Panc1 (cell line): ENCODE results near the gene MEGF11. TPM values are rescaled to one million over a fixed set of nuclear protein-coding genes. Genes with fewer than 3 reads are reported as not detected.

ENCODE experiments used
- ATAC-seq: fragments of 200-7000 bp; cut with Tn5 transposase; 2 replicates; pipeline ENCODE4 v1.9.1; 2020; ENCODE audit warnings: mild to moderate bottlenecking, moderate library complexity
- BruUV-seq: library from RNA; stranded (reverse); fragments of 400-500 nt; replicated peaks from 2 replicates; lab custom pipeline; 2021; lab: Mats Ljungman, UMichigan
- CTCF ChIA-PET: fragments of 300-600 bp; sonication (Branson Sonifier 250); formaldehyde crosslinking; loops from one replicate; lab custom pipeline; 2022; ENCODE audit warnings: antibody characterized with exemption; lab: Charles Lee
- POLR2A ChIA-PET: fragments of 300-600 bp; sonication (Branson Sonifier 250); formaldehyde crosslinking; loops from one replicate; lab custom pipeline; 2022; ENCODE audit warnings: antibody characterized with exemption; lab: Charles Lee
- DNase-seq: peaks from one replicate; pipeline ENCODE4 v3.0.0-alpha.2; 2010; ENCODE audit warnings: low read depth, low spot score
- H3K27ac ChIP-seq: 2 replicates; pipeline ENCODE4 v1.5.1; 2011; ENCODE audit warnings: mild to moderate bottlenecking, low read length, inconsistent platforms
- H3K27me3 ChIP-seq: fragments of 200-500 bp; sonication (Bioruptor generic); 2 replicates; pipeline ENCODE4 v1.6.0; 2014; ENCODE audit warnings: low read length, inconsistent platforms; ENCODE audit not compliant: control insufficient read depth, insufficient read depth
- H3K36me3 ChIP-seq: fragments of 200-500 bp; sonication (Bioruptor generic); 2 replicates; pipeline ENCODE4 v1.5.1; 2014; ENCODE audit warnings: inconsistent platforms, mild to moderate bottlenecking, low read length, moderate library complexity; ENCODE audit not compliant: control insufficient read depth, insufficient read depth
- H3K4me1 ChIP-seq: 2 replicates; pipeline ENCODE4 v1.5.1; 2011; ENCODE audit warnings: inconsistent platforms, mild to moderate bottlenecking, low read length, moderate library complexity; ENCODE audit not compliant: control insufficient read depth, insufficient read depth
- H3K4me3 ChIP-seq, 2 experiments: 2 replicates each; pipeline ENCODE4 v1.5.1; 2011 to 2012; ENCODE audit warnings: low read depth in 2 of 2, low read length in 2 of 2, mild to moderate bottlenecking in 2 of 2, inconsistent platforms in 1 of 2, moderate library complexity in 1 of 2
- H3K9me3 ChIP-seq: fragments of 200-500 bp; sonication (Bioruptor generic); 2 replicates; pipeline ENCODE4 v1.5.1; 2014; ENCODE audit warnings: low read depth, mild to moderate bottlenecking, inconsistent platforms, low read length, moderate library complexity; ENCODE audit not compliant: control insufficient read depth, insufficient read depth
- POLR2AphosphoS5 ChIP-seq: IDR thresholded peaks from 2 replicates; pipeline ENCODE4 v1.6.1; 2012; ENCODE audit warnings: mild to moderate bottlenecking, low read depth, low read length, moderate library complexity
- SIN3A ChIP-seq: IDR thresholded peaks from 2 replicates; pipeline ENCODE4 v1.6.1; 2012; ENCODE audit warnings: low read depth, mild to moderate bottlenecking, low read length, moderate library complexity, borderline replicate concordance; ENCODE audit not compliant: insufficient read depth
- TCF7L2 ChIP-seq: IDR thresholded peaks from 2 replicates; pipeline ENCODE4 v1.6.1; 2011; ENCODE audit warnings: mild to moderate bottlenecking, low read depth, low read length, inconsistent platforms
- in situ Hi-C: cut with HindIII; loops from 2 replicates; pipeline ENCODE4 v1.10.0; 2016; ENCODE audit warnings: low sequenced_read_pairs, low pct_unique_long_range_greater_than_20kb
- intact Hi-C: fragments of 100-400 bp; cut with micrococcal nuclease; formaldehyde crosslinking; loops from one replicate; pipeline ENCODE4 v1.10.0; 2022; ENCODE audit not compliant: unreplicated experiment
- total RNA-seq: library from RNA; stranded (reverse); gene quantifications from one replicate; pipeline ENCODE4 v1.2.1, GENCODE V29; 2021; ENCODE audit not compliant: unreplicated experiment
- TF ChIP-seq, protein P1 (sequence below), 2 experiments: IDR thresholded peaks; 2 replicates each; pipeline ENCODE4 v1.6.1; 2011 to 2012; ENCODE audit warnings: low read depth in 2 of 2, control low read depth in 1 of 2, low read length in 1 of 2, mild to moderate bottlenecking in 1 of 2, moderate library complexity in 1 of 2; ENCODE audit not compliant: insufficient read depth in 1 of 2
- TF ChIP-seq, protein P2 (sequence below): fragments of 450-650 bp; IDR thresholded peaks from 2 replicates; pipeline ENCODE4 v1.5.1; 2017; ENCODE audit warnings: mild to moderate bottlenecking

The MEGF11 gene
- total RNA-seq, 1 experiment from 2014 or later: 0.95 TPM

DNA sequence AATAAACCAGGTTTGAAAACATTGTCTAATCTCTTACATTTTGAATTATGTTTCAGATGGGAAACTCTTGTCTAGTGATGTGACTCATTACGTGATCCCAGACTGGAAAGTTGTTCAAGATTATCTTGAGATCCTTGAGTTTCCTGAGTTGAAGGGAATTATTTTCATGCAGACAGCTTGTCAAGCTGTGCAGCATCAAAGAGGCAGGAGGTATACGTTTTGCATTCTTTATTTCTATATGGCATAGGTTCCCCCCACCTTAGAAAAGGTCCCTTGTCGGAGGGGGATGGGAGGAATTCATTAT lies 41.3 kb upstream of the MEGF11 start:
- intact Hi-C loops: no loop called here
- in situ Hi-C loops: no loop called here
- no peak for DNase-seq
- Histone ChIP-seq H3K4me3 (peak overlapping the region; percentile 62 to 83), H3K9me3 (no peaks in the 10 kb centered on the region), H3K36me3 (no peaks in the 10 kb centered on the region), H3K27me3 (no peaks in the 10 kb centered on the region), H3K27ac (peak overlapping the region; percentile 91), H3K4me1 (peaks cover 22% of the 10 kb centered on the region)
- ATAC-seq: no peak
- no peak for TF ChIP-seq POLR2AphosphoS5
- no peak for TF ChIP-seq TCF7L2
- no peak for TF ChIP-seq SIN3A
- TF ChIP-seq, protein P1, sequence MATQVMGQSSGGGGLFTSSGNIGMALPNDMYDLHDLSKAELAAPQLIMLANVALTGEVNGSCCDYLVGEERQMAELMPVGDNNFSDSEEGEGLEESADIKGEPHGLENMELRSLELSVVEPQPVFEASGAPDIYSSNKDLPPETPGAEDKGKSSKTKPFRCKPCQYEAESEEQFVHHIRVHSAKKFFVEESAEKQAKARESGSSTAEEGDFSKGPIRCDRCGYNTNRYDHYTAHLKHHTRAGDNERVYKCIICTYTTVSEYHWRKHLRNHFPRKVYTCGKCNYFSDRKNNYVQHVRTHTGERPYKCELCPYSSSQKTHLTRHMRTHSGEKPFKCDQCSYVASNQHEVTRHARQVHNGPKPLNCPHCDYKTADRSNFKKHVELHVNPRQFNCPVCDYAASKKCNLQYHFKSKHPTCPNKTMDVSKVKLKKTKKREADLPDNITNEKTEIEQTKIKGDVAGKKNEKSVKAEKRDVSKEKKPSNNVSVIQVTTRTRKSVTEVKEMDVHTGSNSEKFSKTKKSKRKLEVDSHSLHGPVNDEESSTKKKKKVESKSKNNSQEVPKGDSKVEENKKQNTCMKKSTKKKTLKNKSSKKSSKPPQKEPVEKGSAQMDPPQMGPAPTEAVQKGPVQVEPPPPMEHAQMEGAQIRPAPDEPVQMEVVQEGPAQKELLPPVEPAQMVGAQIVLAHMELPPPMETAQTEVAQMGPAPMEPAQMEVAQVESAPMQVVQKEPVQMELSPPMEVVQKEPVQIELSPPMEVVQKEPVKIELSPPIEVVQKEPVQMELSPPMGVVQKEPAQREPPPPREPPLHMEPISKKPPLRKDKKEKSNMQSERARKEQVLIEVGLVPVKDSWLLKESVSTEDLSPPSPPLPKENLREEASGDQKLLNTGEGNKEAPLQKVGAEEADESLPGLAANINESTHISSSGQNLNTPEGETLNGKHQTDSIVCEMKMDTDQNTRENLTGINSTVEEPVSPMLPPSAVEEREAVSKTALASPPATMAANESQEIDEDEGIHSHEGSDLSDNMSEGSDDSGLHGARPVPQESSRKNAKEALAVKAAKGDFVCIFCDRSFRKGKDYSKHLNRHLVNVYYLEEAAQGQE (IDR thresholded peaks at IDR 0.05; ENCODE audit: insufficient read depth in 1 of 2, low read depth in 2 of 2, low read length in 1 of 2): no peak
- CTCF ChIA-PET: no interaction called here
- POLR2A ChIA-PET: interaction anchor here (0.7 kb wide), 1 partner anchor 674 kb away, joined by 10 read pairs; no protein-coding TSS in a partner anchor
- BruUV-seq: no TSS peak

DNA sequence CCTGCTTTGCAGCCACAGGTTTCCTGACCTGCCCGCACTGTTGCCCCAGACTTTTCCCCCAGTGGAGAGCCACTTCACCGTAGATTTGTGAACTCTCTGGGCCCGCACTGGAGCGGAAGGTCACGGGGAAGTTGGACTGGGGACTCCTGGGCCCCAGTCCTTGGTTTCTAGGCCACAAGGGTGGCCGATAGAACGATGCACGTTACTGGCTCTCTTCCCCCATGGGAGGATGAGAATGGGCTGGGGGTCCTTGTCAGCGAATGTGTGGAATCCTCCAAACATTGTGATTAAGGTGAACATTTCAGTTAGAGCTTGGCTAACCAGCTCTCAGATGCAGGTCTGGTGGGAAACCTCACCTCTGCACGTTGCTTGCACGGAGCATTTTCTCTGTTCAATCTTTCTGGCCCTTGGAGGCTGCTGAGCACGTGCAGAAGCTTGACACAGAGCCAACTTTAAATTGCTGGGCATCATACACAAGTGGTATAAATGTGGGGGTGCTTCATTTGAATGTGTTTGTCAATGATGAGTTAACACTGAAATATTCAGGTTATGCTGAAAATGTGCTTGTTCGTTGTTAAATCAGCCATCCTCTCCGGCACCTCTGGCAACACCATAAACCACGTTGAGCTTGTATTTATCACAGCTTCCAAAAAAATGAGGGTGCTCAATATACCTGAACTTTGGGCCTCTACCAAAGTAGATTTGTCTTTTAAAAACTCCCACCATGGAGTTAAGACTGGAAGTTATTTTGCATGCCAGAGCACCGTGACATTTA lies 40.8 kb upstream of the MEGF11 start:
- no TSS peak for BruUV-seq
- H3K9me3 ChIP-seq: no peaks in the 10 kb centered on the region
- intact Hi-C loops (no loop called here), in situ Hi-C loops (no loop called here)
- peak overlapping the region; percentile 91 for H3K27ac ChIP-seq
- peak; percentile 15 for DNase-seq
- no peaks in the 10 kb centered on the region for H3K36me3 ChIP-seq
- TF ChIP-seq, protein P1 (IDR thresholded peaks at IDR 0.05; ENCODE audit: insufficient read depth in 1 of 2, low read depth in 2 of 2, low read length in 1 of 2): no peak
- TF ChIP-seq TCF7L2 (no peak), SIN3A (no peak), POLR2AphosphoS5 (no peak)
- TF ChIP-seq, protein P2, sequence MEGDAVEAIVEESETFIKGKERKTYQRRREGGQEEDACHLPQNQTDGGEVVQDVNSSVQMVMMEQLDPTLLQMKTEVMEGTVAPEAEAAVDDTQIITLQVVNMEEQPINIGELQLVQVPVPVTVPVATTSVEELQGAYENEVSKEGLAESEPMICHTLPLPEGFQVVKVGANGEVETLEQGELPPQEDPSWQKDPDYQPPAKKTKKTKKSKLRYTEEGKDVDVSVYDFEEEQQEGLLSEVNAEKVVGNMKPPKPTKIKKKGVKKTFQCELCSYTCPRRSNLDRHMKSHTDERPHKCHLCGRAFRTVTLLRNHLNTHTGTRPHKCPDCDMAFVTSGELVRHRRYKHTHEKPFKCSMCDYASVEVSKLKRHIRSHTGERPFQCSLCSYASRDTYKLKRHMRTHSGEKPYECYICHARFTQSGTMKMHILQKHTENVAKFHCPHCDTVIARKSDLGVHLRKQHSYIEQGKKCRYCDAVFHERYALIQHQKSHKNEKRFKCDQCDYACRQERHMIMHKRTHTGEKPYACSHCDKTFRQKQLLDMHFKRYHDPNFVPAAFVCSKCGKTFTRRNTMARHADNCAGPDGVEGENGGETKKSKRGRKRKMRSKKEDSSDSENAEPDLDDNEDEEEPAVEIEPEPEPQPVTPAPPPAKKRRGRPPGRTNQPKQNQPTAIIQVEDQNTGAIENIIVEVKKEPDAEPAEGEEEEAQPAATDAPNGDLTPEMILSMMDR: no peak
- ChIA-PET POLR2A (interaction anchor here (0.7 kb wide), 1 partner anchor 674 kb away, joined by 10 read pairs; no protein-coding TSS in a partner anchor), CTCF (no interaction called here)
- peak overlapping the region; percentile 62 to 83 for H3K4me3 ChIP-seq
- peaks cover 22% of the 10 kb centered on the region for H3K4me1 ChIP-seq
- no peaks in the 10 kb centered on the region for H3K27me3 ChIP-seq
- peak; percentile 66 for ATAC-seq
